ENCODE data around the gene MOGAT2.

GRCh38 chr11:75781296-75781695 is 63.7 kb downstream of the MOGAT2 start:
- TF ChIP-seq ZFP3 (CRISPR knock-in tag; IDR thresholded peaks at IDR 0.05) = no peak
- TF ChIP-seq SNAI2 (CRISPR knock-in tag; IDR thresholded peaks at IDR 0.05) = no peak
- no peak for TF ChIP-seq PATZ1 (CRISPR knock-in tag; IDR thresholded peaks at IDR 0.05; ENCODE audit: borderline replicate concordance)
- no peak for TF ChIP-seq OSR1 (CRISPR knock-in tag; IDR thresholded peaks at IDR 0.05)
- TF ChIP-seq ESRRG (CRISPR knock-in tag; IDR thresholded peaks at IDR 0.05) = no peak
- TF ChIP-seq BACH2 (CRISPR knock-in tag; IDR thresholded peaks at IDR 0.05; ENCODE audit: borderline replicate concordance) = no peak

Data from SK-N-SH treated with all-trans-retinoic acid at 6 μM for 48 hours (cell line).